NCI-H1436 treated with DMSO at 0.1 percent for 48 hours (cell line): ENCODE data around the gene BPIFB3.
A peak's percentile ranks its signal among the peaks of the same experiment; 100 is the strongest.
"Not testable (repeated sequence)": the region's sequence is repeated elsewhere in the genome, so short reads cannot be mapped to it uniquely, and the experiment has no call there.

ENCODE experiments used
- DNase-seq: peaks from one replicate; lab custom pipeline; 2025; lab: John Stamatoyannopoulos, UW

The BPIFB3 gene

DNA sequence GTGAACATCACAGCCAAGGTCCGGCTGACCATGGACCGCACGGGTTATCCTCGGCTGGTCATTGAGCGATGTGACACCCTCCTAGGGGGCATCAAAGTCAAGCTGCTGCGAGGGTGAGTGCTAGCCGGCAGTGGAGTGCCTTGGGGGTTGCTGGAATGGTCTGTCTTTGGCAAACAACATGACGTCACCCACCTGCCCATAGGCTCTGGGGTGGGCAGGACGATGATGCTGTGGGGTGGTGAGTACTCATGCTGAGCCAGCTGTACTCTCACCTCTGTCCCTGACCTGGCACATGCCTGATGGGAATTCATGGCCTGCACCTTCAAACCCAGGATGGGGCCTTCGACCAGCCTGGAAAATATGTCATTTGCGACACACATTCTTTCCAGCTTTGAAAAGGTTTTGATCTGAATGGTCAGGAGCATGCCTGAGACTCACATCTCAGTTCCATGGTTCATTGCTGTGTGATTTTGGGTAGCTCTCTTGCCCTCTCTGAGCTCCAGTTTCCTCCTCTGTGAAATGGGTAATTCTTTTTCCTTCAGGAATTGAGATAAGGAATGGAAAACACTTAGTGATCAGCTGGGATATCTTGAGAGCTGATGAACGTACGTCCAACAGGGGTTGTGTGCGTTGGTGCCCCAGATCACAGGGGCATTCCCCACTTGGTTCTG, 32.5 kb downstream of the BPIFB3 start:
- DNase-seq: no peak

DNA sequence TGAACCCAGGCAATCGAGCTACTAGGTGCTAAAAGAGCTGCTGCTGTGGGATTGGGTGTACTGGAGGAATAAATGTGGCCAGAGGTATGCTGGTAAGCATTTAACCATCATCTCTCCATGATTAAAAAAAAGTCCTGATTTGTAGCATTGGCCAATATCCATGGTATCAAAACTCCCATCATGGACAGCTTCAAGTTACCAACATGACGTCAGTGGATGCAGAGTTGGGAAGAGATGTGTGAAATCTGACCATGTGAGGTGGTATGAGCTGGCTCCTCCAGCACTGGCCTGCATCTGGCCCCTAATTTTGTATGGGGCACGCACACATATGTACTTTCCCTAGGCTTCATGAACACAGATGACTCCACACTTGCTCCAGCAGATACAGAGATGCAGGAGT, 37.4 kb downstream of the BPIFB3 start:
- no peak for DNase-seq

DNA sequence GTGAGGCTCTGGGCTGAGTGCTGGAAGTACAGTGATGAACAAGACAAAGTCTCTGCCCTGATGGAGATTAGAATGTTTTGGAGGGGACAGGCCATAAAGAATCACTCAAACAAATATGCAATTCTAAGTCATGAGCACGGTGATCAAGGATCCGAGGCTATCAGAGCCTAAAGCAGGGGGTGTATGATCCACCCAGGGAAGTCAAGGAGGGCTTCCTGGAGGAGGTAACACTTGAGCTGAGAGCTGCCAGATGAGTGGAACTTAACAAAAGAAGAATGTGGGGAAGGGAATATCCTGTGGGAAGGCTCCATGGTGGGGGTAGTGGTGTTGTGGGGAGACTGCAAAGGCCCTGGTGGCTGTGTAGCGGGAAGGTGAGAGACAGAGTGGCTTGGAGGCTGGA, 38.0 kb downstream of the BPIFB3 start:
- no peak for DNase-seq

DNA sequence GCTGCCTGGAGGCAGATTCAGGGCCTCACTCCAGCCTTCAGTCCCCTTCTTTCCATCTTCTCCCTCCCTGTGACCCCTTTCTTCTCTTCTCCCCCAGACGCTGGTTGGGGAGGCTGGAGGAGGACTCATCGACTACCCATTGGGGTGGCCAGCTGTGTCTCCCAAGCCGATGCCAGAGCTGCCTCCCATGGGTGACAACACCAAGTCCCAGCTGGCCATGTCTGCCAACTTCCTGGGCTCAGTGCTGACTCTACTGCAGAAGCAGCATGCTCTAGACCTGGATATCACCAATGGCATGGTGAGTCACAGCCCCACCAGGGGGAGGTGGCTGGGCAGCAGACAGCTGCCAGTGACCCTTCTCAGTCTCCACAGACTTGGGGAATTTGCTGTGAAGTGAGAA, 38.7 kb downstream of the BPIFB3 start:
- DNase-seq: no peak

DNA sequence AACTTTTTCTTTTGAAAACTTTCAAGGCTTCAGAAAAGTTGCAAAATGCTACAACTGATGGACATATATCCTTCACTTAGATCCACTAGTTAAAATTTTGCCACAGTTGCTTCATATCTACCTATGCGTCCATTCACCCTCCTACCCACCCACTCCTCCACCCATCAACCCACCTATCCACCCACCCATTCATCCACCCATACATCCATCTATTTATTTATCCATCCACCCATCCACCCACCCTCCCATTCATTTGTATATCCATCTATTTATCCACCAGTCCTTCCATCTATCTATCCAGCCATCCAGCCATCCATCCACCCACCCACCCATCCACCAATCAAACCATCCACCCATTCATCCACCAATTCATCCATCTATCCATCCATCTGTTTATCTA, 39.4 kb downstream of the BPIFB3 start:
- no peak for DNase-seq

DNA sequence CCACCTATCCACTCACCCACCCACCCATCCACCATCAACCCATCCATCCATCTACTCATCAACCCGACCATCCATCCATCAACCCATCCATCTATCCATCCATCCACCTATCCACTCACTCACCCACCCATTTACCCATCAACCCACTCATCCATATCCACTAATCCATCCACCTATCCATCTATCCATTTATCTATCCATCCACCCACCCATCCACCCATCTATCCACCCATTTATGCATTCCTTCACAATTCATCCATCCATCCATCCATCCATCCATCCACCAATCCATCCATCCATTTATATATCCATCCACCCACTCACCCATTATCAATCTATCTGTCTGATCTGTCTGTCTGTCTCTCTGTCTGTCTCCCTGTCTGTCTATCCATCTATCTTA, 39.9 kb downstream of the BPIFB3 start:
- no peak for DNase-seq

DNA sequence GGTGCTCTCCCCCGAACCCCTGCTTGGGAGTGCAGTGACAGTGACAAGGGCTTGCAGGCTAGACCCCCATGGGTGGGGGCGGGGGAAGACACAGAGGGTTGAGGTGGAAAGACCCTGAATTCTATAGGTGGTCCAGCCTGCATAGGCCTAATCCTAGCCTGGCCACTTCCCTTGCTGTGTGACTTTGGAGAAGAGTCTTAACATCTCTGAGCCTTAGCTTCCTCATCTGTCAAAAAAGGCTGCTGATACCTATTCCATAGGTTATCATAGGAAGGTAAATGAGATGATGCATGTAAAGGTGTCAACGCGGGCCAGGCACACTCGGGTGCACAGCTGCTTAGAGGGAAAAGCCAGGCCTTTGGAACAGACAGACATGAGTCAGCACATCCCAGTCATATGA, 41.5 kb downstream of the BPIFB3 start:
- DNase-seq: no peak

DNA sequence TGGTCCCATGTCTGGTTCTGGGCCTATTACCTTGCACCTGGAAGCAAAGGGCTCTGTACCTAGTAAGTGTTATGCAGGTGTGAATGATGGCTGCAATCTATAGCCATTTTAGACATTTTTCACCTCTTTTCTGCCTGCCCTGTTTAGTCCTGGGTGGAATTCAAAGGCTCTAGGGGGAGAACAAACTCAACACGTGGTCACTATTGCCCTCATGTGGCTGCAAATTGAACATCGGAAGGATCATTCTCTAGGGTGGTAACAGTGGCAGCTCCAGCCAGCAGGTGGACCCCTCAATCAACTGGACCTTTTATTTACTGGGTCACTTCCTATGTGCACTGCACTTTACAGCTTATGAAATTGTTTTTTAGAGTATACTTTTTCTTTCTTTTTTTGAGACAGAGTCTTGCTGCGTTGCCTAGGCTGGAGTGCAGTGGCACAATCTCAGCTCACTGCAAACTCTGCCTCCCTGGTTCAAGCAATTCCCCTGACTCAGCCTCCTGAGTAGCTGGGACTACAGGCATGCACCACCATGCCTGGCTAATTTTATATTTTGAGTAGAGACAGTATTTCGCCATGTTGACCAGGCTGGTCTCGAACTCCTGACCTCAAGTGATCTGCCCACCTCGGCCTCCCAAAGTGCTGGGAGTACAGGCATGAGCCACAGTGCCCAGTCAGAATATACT, 42.3 kb downstream of the BPIFB3 start:
- DNase-seq: peak; percentile 1

DNA sequence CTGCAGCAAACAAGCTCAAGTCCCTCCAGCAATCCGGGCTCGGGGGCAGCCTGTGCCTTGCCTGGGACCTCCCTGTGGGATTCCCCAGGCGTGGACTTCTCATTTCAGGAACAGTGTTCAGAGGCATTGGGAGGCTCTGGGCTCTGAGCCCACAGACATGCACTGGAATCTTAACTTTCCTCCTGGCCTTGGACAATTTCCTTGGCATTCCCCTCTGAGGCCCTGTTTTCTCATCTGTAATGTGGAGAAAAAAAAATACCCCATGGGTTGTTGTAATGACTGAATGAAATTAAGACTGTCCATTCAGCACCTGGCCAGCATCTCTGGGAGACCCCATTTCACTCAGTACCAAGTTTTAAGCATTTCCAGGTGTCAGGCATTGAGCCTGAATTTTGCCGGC, 43.3 kb downstream of the BPIFB3 start:
- no peak for DNase-seq

DNA sequence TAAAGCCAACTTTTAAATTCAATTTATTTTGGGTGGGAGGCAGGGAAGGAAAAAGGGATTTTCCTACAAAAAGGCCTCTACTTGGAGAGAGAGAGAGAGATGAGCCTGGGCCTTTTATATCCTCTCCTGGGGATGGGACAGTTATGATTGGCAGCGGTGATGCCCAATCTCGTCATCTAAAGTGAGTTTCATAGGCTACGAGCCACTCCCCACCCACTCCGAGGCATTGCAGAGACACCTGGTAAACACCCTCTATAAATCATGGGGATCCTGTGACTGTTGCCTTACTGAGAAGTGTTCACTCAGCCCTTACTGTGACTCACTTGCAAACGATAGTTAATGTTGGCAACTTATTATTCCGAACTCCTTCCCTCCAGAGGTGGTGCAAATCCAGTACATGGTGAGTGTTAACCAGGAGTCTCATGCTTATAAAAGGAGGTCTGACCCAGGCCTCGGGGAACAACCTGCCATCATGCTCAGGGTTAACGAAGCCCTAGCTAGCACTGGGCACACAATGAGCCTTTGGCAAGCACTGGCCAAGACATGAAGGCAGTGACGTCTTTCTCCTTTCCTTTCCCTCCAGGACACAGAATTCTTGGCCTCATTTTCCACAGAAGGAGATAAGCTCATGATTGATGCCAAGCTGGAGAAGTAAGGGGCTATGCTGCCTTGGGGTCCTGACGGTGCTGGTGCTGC, 46.3 kb downstream of the BPIFB3 start:
- DNase-seq: no peak

DNA sequence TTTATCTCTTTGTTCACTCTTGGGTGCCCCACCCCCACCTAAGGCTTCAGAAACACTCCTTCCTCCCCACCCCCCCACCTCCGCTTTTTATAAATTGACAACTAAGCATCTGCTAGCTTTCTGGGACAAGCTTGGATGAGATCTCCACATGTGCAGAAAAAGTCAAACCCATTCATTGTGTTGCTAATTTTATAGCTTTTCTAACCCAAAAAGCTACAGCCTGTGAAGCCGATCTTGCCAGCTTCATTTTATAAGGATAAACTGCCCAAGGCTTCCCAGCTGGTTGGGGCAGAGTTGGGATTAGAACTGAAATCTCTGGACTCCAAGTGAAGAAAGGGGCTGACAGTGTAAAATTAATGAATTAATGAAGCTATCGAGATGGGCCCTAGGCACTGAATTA, 49.9 kb downstream of the BPIFB3 start:
- DNase-seq: no peak

DNA sequence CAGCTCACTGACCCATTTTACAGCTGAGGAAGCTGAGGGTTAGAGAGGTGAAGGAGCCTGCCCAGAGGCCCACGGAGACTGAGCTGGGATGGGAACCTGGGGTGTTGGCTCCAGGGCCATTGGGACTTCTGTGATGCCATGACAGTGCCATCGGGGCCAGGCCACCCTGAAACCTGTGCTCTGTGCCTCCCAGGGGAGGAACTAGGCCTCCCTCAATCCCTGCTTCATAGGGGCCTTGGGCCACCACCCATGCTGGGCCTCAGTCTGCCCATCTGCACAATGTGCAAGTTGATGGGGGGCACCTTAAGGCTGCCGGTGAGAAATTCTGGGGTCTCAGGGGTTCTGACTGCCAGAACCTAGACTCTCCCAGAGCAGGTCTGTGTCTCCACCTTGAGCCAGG, 50.6 kb downstream of the BPIFB3 start:
- DNase-seq: no peak

DNA sequence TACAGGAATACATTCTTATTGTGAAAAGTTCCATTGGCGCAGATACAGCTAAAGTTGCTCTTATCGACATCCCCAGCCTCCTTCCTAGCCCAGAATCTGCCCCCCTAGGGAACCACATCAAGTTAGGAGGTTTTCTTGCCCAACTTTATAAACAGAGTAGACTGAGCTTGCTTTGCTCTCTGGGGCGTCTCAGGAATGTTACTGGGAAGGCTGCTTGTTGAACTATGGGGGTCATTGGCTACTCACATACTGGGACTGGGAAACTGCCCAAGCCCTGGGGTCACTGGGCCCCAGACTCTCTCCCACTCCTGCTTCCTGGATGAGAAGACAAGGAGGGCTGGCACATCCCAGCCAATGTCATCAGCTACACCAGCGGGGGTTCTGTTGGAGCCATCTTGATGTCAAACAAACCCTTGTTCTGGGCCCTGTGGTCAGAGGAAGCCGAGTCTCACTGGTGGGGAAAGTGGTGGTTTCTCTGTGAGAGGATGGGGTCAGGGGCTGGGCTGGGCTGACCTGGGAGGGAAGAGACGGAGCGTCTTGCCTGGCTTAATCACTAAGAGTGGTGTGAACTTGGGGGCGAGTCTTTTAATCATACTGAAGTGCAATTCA, 51.7 kb downstream of the BPIFB3 start:
- no peak for DNase-seq

DNA sequence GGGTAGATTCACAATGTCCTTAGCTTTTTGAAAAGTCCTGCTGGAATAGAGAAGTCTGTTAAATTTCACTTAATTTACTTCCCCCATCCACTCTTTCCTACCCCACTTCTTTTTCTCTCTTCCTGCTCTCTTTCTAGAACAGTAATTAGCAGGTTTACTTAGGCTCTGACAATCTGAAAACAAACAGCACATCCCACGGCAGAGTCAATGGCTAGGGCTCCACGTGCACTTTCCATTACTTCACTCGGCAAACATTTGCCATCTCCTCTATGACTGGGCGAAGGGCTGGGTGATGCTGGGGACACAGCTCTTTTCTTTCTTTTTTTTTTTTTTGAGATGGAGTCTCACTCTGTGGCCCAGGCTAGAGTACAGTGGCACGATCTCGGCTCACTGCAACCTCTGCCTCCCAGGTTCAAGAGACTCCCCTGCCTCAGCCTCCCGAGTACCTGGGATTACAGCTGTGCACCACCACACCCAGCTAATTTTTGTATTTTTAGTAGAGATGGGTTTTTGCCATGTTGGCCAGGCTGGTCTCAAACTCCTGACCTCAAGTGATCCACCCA, 52.4 kb downstream of the BPIFB3 start:
- DNase-seq: not testable (repeated sequence)

DNA sequence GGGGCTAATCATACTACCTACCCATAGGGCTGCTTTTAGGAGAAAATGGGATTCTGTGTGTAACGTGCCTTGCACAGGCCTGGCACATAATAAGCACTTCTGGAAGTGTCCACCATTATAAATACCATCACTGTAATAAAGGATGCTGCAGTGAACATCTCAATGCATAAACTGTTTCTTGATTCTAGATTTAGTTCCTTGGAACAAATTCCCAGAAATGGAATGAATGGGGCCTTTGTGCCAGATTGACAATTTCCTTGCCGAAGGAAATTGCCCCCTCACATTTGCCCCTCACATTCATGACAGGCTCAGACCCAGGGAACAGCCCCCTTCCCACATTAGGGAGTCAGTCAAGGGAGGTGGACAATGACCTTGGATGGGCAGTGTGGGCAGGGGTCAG, 55.0 kb downstream of the BPIFB3 start:
- no peak for DNase-seq

DNA sequence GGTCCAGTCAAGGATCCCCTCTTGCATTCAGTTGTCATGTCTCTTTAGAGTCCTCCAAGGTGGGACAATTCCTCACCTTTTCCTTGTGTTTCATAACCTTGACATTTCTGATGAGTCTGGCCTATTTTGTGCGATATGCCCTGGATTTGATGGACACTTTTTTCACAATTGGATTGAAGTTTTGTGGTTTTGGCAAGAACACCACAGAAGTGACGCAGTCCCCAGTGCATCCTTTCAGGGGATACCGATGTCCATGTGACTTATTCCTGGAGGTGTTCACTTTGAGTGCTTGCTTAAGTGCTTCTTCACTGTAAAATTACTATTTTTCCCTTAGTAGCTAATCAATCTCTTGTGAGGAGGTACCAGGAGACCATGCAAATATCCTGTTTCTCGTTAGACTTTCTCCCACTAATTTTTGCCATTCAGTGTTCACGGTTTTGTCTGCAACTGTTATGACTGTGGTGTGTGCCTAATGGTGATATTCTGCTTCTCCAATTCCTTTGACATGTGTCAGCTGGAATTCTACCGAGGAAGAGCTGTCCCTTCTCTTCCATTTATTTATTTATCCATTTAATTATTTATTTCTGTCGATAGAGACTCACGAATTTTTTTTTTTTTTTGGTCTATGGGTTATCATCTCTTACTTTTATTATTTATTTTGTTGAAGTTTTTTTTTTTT, 56.6 kb downstream of the BPIFB3 start:
- no peak for DNase-seq

DNA sequence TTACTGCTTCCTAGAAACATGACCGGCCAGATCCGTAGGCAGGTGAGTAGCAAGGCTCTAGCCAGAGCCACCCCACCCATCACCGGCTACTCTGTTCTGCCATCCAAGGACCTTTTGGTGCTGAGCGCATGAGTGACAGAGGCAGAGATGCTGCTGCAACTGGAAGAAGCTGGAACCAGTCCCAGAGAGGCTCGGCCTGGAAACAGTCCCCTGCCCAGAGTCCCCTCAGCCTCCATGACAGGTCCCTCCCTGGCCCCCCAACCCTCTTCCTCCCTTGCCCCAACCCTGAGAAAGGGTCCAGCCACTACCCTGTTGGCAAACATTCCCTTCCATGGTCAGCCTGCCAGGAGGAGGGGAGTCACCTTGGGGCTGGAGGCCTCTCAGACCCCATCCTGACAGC, 57.6 kb downstream of the BPIFB3 start:
- no peak for DNase-seq

DNA sequence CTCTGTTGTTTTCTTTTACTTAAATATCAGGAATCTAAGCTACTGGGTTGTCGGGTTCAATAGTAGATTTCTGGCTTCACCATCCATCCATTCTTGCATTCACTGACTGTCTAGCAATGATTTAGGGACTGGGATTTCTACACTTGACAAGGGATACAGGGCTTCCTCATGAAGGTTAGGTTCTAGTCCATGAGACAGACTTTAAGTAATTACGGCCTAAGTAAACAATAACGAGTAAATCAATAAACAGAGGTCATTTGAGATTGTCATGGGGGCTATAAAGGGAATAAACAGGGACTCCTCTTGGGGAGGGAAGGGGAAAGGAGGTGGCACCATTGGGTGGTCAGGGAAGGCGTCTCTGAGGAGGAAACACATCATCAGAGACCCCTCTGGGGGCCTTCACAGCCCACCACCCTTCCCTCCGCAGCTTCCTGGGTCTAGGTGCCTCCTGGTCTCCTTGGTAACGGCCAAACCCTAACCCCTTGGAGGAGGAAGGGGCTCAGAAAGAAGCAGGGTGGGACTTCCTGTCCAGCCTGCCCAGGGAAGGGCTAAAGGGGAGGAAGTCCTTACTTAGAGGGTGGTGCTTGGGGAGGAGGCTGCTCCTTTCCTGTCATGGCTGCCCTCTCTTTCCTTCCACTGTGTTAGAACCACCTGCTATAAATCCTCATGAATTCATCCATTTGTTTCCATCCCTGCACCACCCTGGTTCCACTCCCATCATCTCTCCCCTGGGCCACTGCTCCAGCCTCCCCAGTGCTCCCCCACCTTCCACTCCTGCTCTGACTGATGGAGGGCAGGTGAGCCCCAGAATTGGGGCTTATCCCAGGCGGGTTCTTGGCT, 59.1 kb downstream of the BPIFB3 start:
- DNase-seq: no peak

DNA sequence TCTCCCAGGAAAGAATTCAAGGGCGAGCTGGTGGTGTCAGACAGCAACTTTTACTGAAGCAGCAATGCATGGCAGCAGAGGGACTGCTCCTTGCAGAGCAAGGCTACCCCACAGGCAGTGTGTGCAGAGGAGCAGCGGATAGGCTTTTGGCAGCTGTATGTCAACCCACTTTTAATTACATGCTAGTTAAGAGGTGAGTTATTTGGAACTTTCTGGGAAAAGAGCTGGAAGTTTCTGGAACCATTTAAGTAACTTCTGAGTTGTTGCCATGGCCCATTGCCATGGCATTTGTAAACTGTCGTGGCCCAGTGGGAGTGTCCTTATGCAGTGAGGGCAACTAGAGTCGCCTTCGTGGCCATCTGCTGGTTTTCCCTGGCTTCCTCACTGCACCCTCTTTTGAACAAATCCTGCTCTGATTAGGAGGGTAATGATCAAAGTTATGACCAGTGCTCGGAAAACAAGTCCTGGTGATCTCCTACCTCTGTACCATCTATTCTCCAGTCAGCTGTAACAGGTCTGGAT, 59.7 kb downstream of the BPIFB3 start:
- no peak for DNase-seq

DNA sequence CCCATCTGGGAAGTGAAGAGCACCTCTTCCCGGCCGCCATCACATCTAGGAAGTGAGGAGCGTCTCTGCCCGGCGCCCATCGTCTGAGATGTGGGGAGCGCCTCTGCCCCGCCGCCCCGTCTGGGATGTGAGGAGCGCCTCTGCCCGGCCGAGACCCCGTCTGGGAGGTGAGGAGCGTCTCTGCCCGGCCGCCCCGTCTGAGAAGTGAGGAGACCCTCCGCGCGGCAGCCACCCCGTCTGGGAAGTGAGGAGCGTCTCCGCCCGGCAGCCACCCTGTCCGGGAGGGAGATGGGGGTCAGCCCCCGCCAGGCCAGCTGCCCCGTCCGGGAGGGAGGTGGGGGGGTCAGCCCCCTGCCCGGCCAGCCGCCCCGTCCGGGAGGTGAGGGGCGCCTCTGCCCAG, 61.8 kb downstream of the BPIFB3 start:
- DNase-seq: not testable (repeated sequence)
